ENCODE measurements around the gene DLST. TPM values are rescaled to one million over a fixed set of nuclear protein-coding genes. Genes with fewer than 3 reads are reported as not detected.

Gene DLST
- total RNA-seq, 2 experiments from 2014 or later: 106 to 108 TPM

- ChIA-PET CTCF (interaction anchor here (1.0 to 6.6 kb wide), 10 partner anchors 9 to 413 kb away, joined by 3 to 53 read pairs (median 6); no protein-coding TSS in a partner anchor), POLR2A (interaction anchor here (0.7 to 5.3 kb wide), 26 partner anchors 10 to 1116 kb away, joined by 3 to 54 read pairs (median 4); partner anchors contain the start of genes ACYP1, EIF2B2, LTBP2 and NEK9)
- Mint-ChIP-seq H3K9me3 (no peaks in the 10 kb centered on the region), H3K36me3 (ENCODE audit: low read depth) (peaks cover 42% of the 10 kb centered on the region), H3K27me3 (no peaks in the 10 kb centered on the region), H3K27ac (peak overlapping the region; percentile 92), H3K4me3 (peak overlapping the region; percentile 91), H3K4me1 (peaks cover 62% of the 10 kb centered on the region)
- peak; percentile 66 for DNase-seq
Observed at GRCh38 chr14:74882103-74882920, 596 bp downstream of the DLST start.

- peaks cover 68% of the 10 kb centered on the region for H3K36me3 Mint-ChIP-seq (ENCODE audit: low read depth)
- peaks cover 68% of the 10 kb centered on the region for H3K4me1 Mint-ChIP-seq
- ChIA-PET POLR2A (interaction anchor here (0.8 to 1.9 kb wide), 4 partner anchors 13 to 55 kb away, joined by 3 to 4 read pairs (median 3); partner anchors contain the start of gene RPS6KL1), CTCF (interaction anchor here (1.0 to 1.4 kb wide), 2 partner anchors 20 to 25 kb away, joined by 6 read pairs; no protein-coding TSS in a partner anchor)
- no peak overlapping the region for H3K27ac Mint-ChIP-seq
- no peak for DNase-seq
- H3K4me3 Mint-ChIP-seq: no peak overlapping the region
- no peaks in the 10 kb centered on the region for H3K9me3 Mint-ChIP-seq
- H3K27me3 Mint-ChIP-seq: no peaks in the 10 kb centered on the region
Observed at GRCh38 chr14:74886001-74886400, 4.3 kb downstream of the DLST start.

GRCh38 chr14:74888164-74889158 lies 6.7 kb downstream of the DLST start:
- POLR2A ChIA-PET: interaction anchor here (1.3 kb wide), 1 partner anchor 20 kb away, joined by 3 read pairs; no protein-coding TSS in a partner anchor
- CTCF ChIA-PET: interaction anchor here (0.7 to 10.4 kb wide), 6 partner anchors 12 to 1011 kb away, joined by 3 to 86 read pairs (median 4); no protein-coding TSS in a partner anchor
- Mint-ChIP-seq H3K36me3 (ENCODE audit: low read depth) (peaks cover 79% of the 10 kb centered on the region), H3K9me3 (no peaks in the 10 kb centered on the region), H3K27me3 (no peaks in the 10 kb centered on the region), H3K27ac (peak overlapping the region; percentile 44), H3K4me1 (peaks cover 53% of the 10 kb centered on the region), H3K4me3 (no peak overlapping the region)
- no peak for DNase-seq

- POLR2A ChIA-PET: interaction anchor here (0.6 to 1.3 kb wide), 3 partner anchors 14 to 190 kb away, joined by 3 to 4 read pairs (median 3); partner anchors contain the start of gene PROX2
- no peaks in the 10 kb centered on the region for H3K9me3 Mint-ChIP-seq
- no peak overlapping the region for H3K4me3 Mint-ChIP-seq
- peaks cover 35% of the 10 kb centered on the region for H3K4me1 Mint-ChIP-seq
- no peak overlapping the region for H3K27ac Mint-ChIP-seq
- peaks cover 79% of the 10 kb centered on the region for H3K36me3 Mint-ChIP-seq (ENCODE audit: low read depth)
- H3K27me3 Mint-ChIP-seq: no peaks in the 10 kb centered on the region
- CTCF ChIA-PET: interaction anchor here (1.3 to 10.4 kb wide), 3 partner anchors 12 to 30 kb away, joined by 6 to 86 read pairs (median 19); no protein-coding TSS in a partner anchor
- DNase-seq: no peak
Observed at GRCh38 chr14:74890262-74890661, 8.5 kb downstream of the DLST start.

GRCh38 chr14:74891870-74892269 lies 10.2 kb downstream of the DLST start:
- Mint-ChIP-seq H3K36me3 (ENCODE audit: low read depth) (peaks cover 81% of the 10 kb centered on the region), H3K27me3 (no peaks in the 10 kb centered on the region), H3K27ac (no peak overlapping the region), H3K4me3 (no peak overlapping the region), H3K9me3 (no peaks in the 10 kb centered on the region), H3K4me1 (peaks cover 20% of the 10 kb centered on the region)
- no peak for DNase-seq
- ChIA-PET CTCF (interaction anchor here (0.6 to 10.4 kb wide), 4 partner anchors 9 to 53 kb away, joined by 3 to 86 read pairs (median 10); no protein-coding TSS in a partner anchor), POLR2A (no interaction called here)

DNA sequence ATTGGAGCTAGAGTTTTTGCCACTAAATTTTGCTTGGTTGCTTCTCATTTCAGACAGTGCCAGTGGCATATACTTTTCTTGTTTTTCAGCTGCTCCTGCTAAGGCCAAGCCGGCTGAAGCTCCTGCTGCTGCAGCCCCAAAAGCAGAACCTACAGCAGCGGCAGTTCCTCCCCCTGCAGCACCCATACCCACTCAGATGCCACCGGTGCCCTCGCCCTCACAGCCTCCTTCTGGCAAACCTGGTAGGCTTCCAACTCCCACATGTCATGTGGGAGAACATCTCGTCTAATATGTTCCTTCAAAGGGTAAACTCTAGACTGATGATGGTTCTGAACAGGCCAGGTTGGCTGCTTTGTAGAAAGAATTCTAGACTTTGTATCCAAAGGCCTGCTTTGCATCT lies 11.0 kb downstream of the DLST start:
- Mint-ChIP-seq H3K27ac (no peak overlapping the region), H3K9me3 (no peaks in the 10 kb centered on the region), H3K36me3 (ENCODE audit: low read depth) (peaks cover 88% of the 10 kb centered on the region), H3K27me3 (no peaks in the 10 kb centered on the region), H3K4me3 (no peak overlapping the region), H3K4me1 (peaks cover 17% of the 10 kb centered on the region)
- DNase-seq: no peak
- ChIA-PET CTCF (interaction anchor here (1.1 to 10.4 kb wide), 4 partner anchors 10 to 31 kb away, joined by 3 to 86 read pairs (median 10); no protein-coding TSS in a partner anchor), POLR2A (interaction anchor here (1.4 to 2.1 kb wide), 2 partner anchors 11 to 110 kb away, joined by 4 to 27 read pairs; partner anchors contain the start of genes DLST and EIF2B2)

GRCh38 chr14:74893614-74894091 lies 11.9 kb downstream of the DLST start:
- peaks cover 8% of the 10 kb centered on the region for H3K4me1 Mint-ChIP-seq
- no peaks in the 10 kb centered on the region for H3K27me3 Mint-ChIP-seq
- H3K27ac Mint-ChIP-seq: no peak overlapping the region
- POLR2A ChIA-PET: interaction anchor here (0.6 to 2.1 kb wide), 3 partner anchors 12 to 1137 kb away, joined by 3 to 27 read pairs (median 4); partner anchors contain the start of genes DLST and EIF2B2
- H3K4me3 Mint-ChIP-seq: no peak overlapping the region
- DNase-seq: no peak
- H3K36me3 Mint-ChIP-seq (ENCODE audit: low read depth): peaks cover 87% of the 10 kb centered on the region
- CTCF ChIA-PET: interaction anchor here (0.5 to 10.4 kb wide), 7 partner anchors 11 to 238 kb away, joined by 3 to 86 read pairs (median 5); partner anchors contain the start of gene RPS6KL1
- no peaks in the 10 kb centered on the region for H3K9me3 Mint-ChIP-seq

- peaks cover 96% of the 10 kb centered on the region for H3K36me3 Mint-ChIP-seq (ENCODE audit: low read depth)
- DNase-seq: no peak
- ChIA-PET POLR2A (interaction anchor here (1.4 kb wide), 1 partner anchor 14 kb away, joined by 4 read pairs; the partner anchor contains the start of gene DLST), CTCF (interaction anchor here (1.1 to 10.4 kb wide), 4 partner anchors 10 to 192 kb away, joined by 3 to 86 read pairs (median 35); no protein-coding TSS in a partner anchor)
- no peaks in the 10 kb centered on the region for H3K27me3 Mint-ChIP-seq
- H3K4me3 Mint-ChIP-seq: no peak overlapping the region
- no peaks in the 10 kb centered on the region for H3K4me1 Mint-ChIP-seq
- H3K27ac Mint-ChIP-seq: no peak overlapping the region
- no peaks in the 10 kb centered on the region for H3K9me3 Mint-ChIP-seq
Observed at GRCh38 chr14:74896400-74896799, 14.7 kb downstream of the DLST start.

GRCh38 chr14:74897642-74898041 lies 15.9 kb downstream of the DLST start:
- Mint-ChIP-seq H3K4me3 (no peak overlapping the region), H3K27ac (no peak overlapping the region), H3K36me3 (ENCODE audit: low read depth) (peaks cover 96% of the 10 kb centered on the region), H3K27me3 (no peaks in the 10 kb centered on the region), H3K4me1 (no peaks in the 10 kb centered on the region), H3K9me3 (no peaks in the 10 kb centered on the region)
- ChIA-PET CTCF (interaction anchor here (0.6 to 10.4 kb wide), 6 partner anchors 9 to 218 kb away, joined by 3 to 86 read pairs (median 6); no protein-coding TSS in a partner anchor), POLR2A (interaction anchor here (0.6 kb wide), 1 partner anchor 87 kb away, joined by 4 read pairs; no protein-coding TSS in a partner anchor)
- no peak for DNase-seq

- H3K9me3 Mint-ChIP-seq: no peaks in the 10 kb centered on the region
- peaks cover 96% of the 10 kb centered on the region for H3K36me3 Mint-ChIP-seq (ENCODE audit: low read depth)
- no peak overlapping the region for H3K4me3 Mint-ChIP-seq
Observed at GRCh38 chr14:74898083-74898482, 16.4 kb downstream of the DLST start.

DNA sequence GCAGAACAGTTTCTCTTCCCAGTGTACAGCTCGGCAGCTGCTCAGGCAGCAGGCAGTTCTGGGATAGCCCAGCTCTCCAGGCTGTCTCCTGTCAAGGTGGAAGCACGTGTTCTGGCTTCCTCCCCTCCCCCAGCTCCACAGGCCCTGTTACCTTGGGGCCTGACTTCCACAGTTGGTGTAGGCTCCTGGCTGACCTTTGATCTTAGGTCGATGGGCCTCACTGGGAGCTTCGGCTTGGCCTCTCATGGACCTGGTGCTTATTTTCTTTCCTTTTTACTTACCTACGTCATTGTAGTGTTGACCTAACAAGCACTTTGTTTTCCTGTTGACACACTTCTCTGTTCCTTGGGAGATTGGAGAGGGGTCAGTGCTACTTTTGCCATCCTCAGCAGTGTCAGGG lies 17.0 kb downstream of the DLST start:
- Mint-ChIP-seq H3K36me3 (ENCODE audit: low read depth) (peaks cover 92% of the 10 kb centered on the region), H3K4me3 (no peak overlapping the region), H3K27me3 (no peaks in the 10 kb centered on the region), H3K9me3 (no peaks in the 10 kb centered on the region), H3K27ac (no peak overlapping the region), H3K4me1 (no peaks in the 10 kb centered on the region)
- ChIA-PET POLR2A (interaction anchor here (2.2 kb wide), 1 partner anchor 16 kb away, joined by 6 read pairs; no protein-coding TSS in a partner anchor), CTCF (interaction anchor here (7.3 kb wide), 1 partner anchor 36 kb away, joined by 64 read pairs; no protein-coding TSS in a partner anchor)
- no peak for DNase-seq

More at GRCh38 chr14:74898083-74898482, 16.4 kb downstream of the DLST start:
- no peak for DNase-seq
- POLR2A ChIA-PET: interaction anchor here (0.6 to 2.2 kb wide), 2 partner anchors 15 to 86 kb away, joined by 4 to 6 read pairs; no protein-coding TSS in a partner anchor
- H3K27me3 Mint-ChIP-seq: no peaks in the 10 kb centered on the region
- H3K4me1 Mint-ChIP-seq: no peaks in the 10 kb centered on the region
- CTCF ChIA-PET: interaction anchor here (0.6 to 10.4 kb wide), 5 partner anchors 8 to 218 kb away, joined by 3 to 86 read pairs (median 6); no protein-coding TSS in a partner anchor
- H3K27ac Mint-ChIP-seq: no peak overlapping the region

Measured in activated CD4-positive, alpha-beta memory T cell treated with anti-CD3 and anti-CD28 coated beads, Interleukin-2, amount 10 ng/mL, durations not matched to agents 7 days and 5 days (primary cell).